K562 (cell line): ENCODE measurements around the gene CHERP. TPM values are rescaled to one million over a fixed set of nuclear protein-coding genes. Genes with fewer than 3 reads are reported as not detected.

Experiments used
- ATAC-seq: fragments of 200-7000 bp; cut with Tn5 transposase; 3 replicates; pipeline ENCODE4 v1.9.1; 2020; ENCODE audit warnings: moderate library complexity
- BruUV-seq: library from RNA; stranded (reverse); fragments of 400-500 nt; replicated peaks from 2 replicates; lab custom pipeline; 2021; lab: Mats Ljungman, UMichigan
- CTCF ChIA-PET: fragments of 300-600 bp; formaldehyde crosslinking; extraction: SDS; loops from one replicate; lab custom pipeline; 2021; ENCODE audit warnings: low intra/inter-chr PET ratio; lab: Yijun Ruan, JAX
- POLR2A ChIA-PET: fragments of 300-600, 350-650 bp; sonication (Branson Sonifier 250); formaldehyde crosslinking; extraction: SDS; loops from one replicate; lab custom pipeline; 2021; ENCODE audit warnings: antibody characterized with exemption, inconsistent platforms; lab: Yijun Ruan, JAX
- DNase-seq, 4 experiments: peaks; one replicate each; pipeline versions ENCODE4 v3.0.0 to v3.0.0-alpha.2; 2011 to 2018; ENCODE audit warnings: low spot score in 3 of 4, mixed read lengths in 3 of 4; ENCODE audit errors: extremely low read depth in 1 of 4
- FAIRE-seq: peaks from 2 replicates; lab custom pipeline; 2011; peaks lifted over from hg19 to GRCh38; lab: Jason Lieb, UNC
- H2AFZ ChIP-seq: 2 replicates; pipeline ENCODE4 v1.6.0; 2011; ENCODE audit warnings: low read depth, low read length, control low read depth, inconsistent platforms
- H3K27ac ChIP-seq: fragments of 200-600 bp; 3 replicates; pipeline ENCODE4 v1.8.0; 2011; ENCODE audit warnings: low read depth, mild to moderate bottlenecking, control low read depth, inconsistent platforms, low read length, moderate library complexity, mixed read lengths; ENCODE audit errors: extremely low read depth
- H3K27me3 ChIP-seq, 2 experiments: fragments of 300-600 bp in 1 of 2; 2 replicates in 1 of 2; 3 replicates in 1 of 2; pipeline versions ENCODE4 v1.6.0 to v1.8.0; 2011; ENCODE audit warnings: inconsistent platforms in 2 of 2, low read length in 2 of 2, mild to moderate bottlenecking in 1 of 2, mixed read lengths in 1 of 2, moderate library complexity in 1 of 2; ENCODE audit not compliant: control insufficient read depth in 2 of 2, insufficient read depth in 2 of 2
- H3K36me3 ChIP-seq: fragments of 300-600 bp; 3 replicates; pipeline ENCODE4 v1.8.0; 2011; ENCODE audit warnings: mild to moderate bottlenecking, low read length, inconsistent platforms; ENCODE audit not compliant: control insufficient read depth, insufficient read depth
- H3K4me1 ChIP-seq, 2 experiments: fragments of 200-600 bp in 1 of 2; replicated peaks in 1 of 2; 2 replicates in 1 of 2; 3 replicates in 1 of 2; pipeline versions ENCODE4 v1.5.1 to v1.8.0; 2011; ENCODE audit warnings: inconsistent platforms in 2 of 2, low read length in 2 of 2, mild to moderate bottlenecking in 1 of 2, mixed read lengths in 1 of 2, moderate library complexity in 1 of 2; ENCODE audit not compliant: control insufficient read depth in 2 of 2, insufficient read depth in 2 of 2
- H3K4me2 ChIP-seq: 2 replicates; pipeline ENCODE4 v1.6.1; 2011; ENCODE audit warnings: low read length, control low read depth, inconsistent platforms, mixed read lengths; ENCODE audit not compliant: insufficient read depth
- H3K4me3 ChIP-seq: fragments of 200-600 bp; sonication (generic), shearing (Covaris generic); 2 replicates; pipeline ENCODE4 v1.5.1; 2016; ENCODE audit warnings: control low read depth, inconsistent platforms
- H3K79me2 ChIP-seq: fragments of 200-600 bp; 3 replicates; pipeline ENCODE4 v1.8.0; 2011; ENCODE audit warnings: low read length, inconsistent platforms; ENCODE audit not compliant: control insufficient read depth, insufficient read depth
- H3K9ac ChIP-seq, 2 experiments: 2 replicates each; pipeline versions ENCODE4 v1.6.0 to v1.6.1; 2011; ENCODE audit warnings: low read depth in 2 of 2, low read length in 2 of 2, control low read depth in 1 of 2, inconsistent platforms in 1 of 2, mild to moderate bottlenecking in 1 of 2, mixed read lengths in 1 of 2; ENCODE audit not compliant: insufficient read depth in 1 of 2
- H3K9me1 ChIP-seq: one replicate; pipeline ENCODE4 v1.6.0; 2011; ENCODE audit warnings: inconsistent platforms, mild to moderate bottlenecking, low read length, moderate library complexity; ENCODE audit not compliant: control insufficient read depth, insufficient read depth
- H3K9me3 ChIP-seq: replicated peaks from 2 replicates; pipeline ENCODE4 v1.5.1; 2011; ENCODE audit warnings: low read depth, low read length, inconsistent platforms; ENCODE audit not compliant: control insufficient read depth, insufficient read depth
- H4K20me1 ChIP-seq: replicated peaks from 2 replicates; pipeline ENCODE4 v1.6.1; 2011; ENCODE audit warnings: low read length, inconsistent platforms, mixed read lengths; ENCODE audit not compliant: control insufficient read depth, insufficient read depth
- CHD1 ChIP-seq: fragments of 200-600 bp; sonication (generic); IDR thresholded peaks from one replicate; pipeline ENCODE4 v1.6.1; 2012; ENCODE audit warnings: mild to moderate bottlenecking, moderate library complexity, low read length, inconsistent platforms
- CHD2 ChIP-seq: IDR thresholded peaks from 2 replicates; pipeline ENCODE4 v1.6.1; 2011; ENCODE audit warnings: low read depth, low read length
- FOXM1 ChIP-seq, 2 experiments: fragments of 450-650 bp in 1 of 2; sonication (generic) in 1 of 2; formaldehyde crosslinking in 1 of 2; IDR thresholded peaks; 2 replicates each; pipeline versions ENCODE4 v1.6.1 to v1.9.0; 2017 to 2022; ENCODE audit warnings: low read depth in 2 of 2, mild to moderate bottlenecking in 2 of 2, missing genetic modification reagents in 1 of 2, moderate library complexity in 1 of 2
- SPI1 ChIP-seq: IDR thresholded peaks from 2 replicates; pipeline ENCODE4 v1.6.1; 2011; ENCODE audit warnings: low read depth, low read length, control low read depth, borderline replicate concordance
- ZNF311 ChIP-seq: fragments of 250-450 bp; sonication (Bioruptor Pico); IDR thresholded peaks from 2 replicates; pipeline ENCODE4 v1.4.0; 2020; ENCODE audit warnings: mild to moderate bottlenecking, moderate library complexity
- WGBS: fragments of 100-300 bp; shearing (Covaris generic); methylation state at CpG from one replicate; pipeline ENCODE4 v1.1.6; 2016; ENCODE audit warnings: low coverage, mixed read lengths; ENCODE audit not compliant: insufficient coverage; ENCODE audit errors: missing lambda C conversion rate; 5-methylcytosine and 5-hydroxymethylcytosine counted together
- in situ Hi-C: fragments of 300-500 bp; cut with MboI; formaldehyde crosslinking; loops from 4 replicates; pipeline ENCODE4 v1.15.0; 2018; ENCODE audit warnings: inconsistent platforms, mixed read lengths
- intact Hi-C: fragments of 100-400 bp; cut with micrococcal nuclease; formaldehyde crosslinking; loops from 2 replicates; pipeline ENCODE4 v1.14.2; 2022
- polyA plus RNA-seq, 8 experiments: library from polyadenylated mRNA; depleted of rRNA in 4 of 8; stranded (reverse) in 5 of 8; unstranded in 3 of 8; fragments of >200 nt; fragmentation: Nextera tagmentation in 2 of 8; fragmentation: Illumina TruSeq in 1 of 8; extraction: Ambion mirVana in 2 of 8; extraction: Trizol in 1 of 8; gene quantifications; 2 replicates each; pipeline versions ENCODE4 v1.2.1 to v1.2.3, GENCODE V29; 2011 to 2014; ENCODE audit warnings: inconsistent platforms in 1 of 8, missing spikeins in 1 of 8
- total RNA-seq, 7 experiments: library from RNA; depleted of rRNA in 6 of 7; stranded (reverse); fragments of >200 nt in 6 of 7; fragmentation: Illumina TruSeq in 2 of 7; extraction: Trizol in 2 of 7; gene quantifications; 2 replicates each; pipeline versions ENCODE4 v1.2.1 to v1.2.3, GENCODE V29; 2011 to 2021; ENCODE audit warnings: low replicate concordance in 1 of 7
- TF ChIP-seq, protein P1 (sequence below): conservative IDR thresholded peaks from 2 replicates; pipeline ENCODE4 v1.6.1; 2011; ENCODE audit warnings: low read depth, mild to moderate bottlenecking, low read length; ENCODE audit not compliant: control insufficient read depth

Gene CHERP
- total and polyA plus RNA-seq, 9 of the 15 experiments (the other 6 are each of a cell fraction or from before 2014, with no cell fraction given), result 0.60 to 85.1 (median 7.8) TPM

GRCh38 chr19:16541526-16542044 is 652 bp downstream of the CHERP start:
- no peaks in the 10 kb centered on the region; a peak in 1 of 5 replicates for H3K27me3 ChIP-seq
- POLR2A ChIA-PET, result interaction anchor here (0.7 to 1.2 kb wide), 3 partner anchors 14 to 87 kb away, joined by 3 to 4 read pairs (median 3); partner anchors contain the start of gene MED26
- H3K36me3 ChIP-seq, result peaks cover 48% of the 10 kb centered on the region
- intact Hi-C loops, result loop anchor here (10.0 kb wide), 1 partner anchor 83 kb away; the partner anchor contains the start of gene MED26
- 0 out of 2 replicates have a peak overlapping the region, but pooled peaks have one; percentile 63 for H2AFZ ChIP-seq
- no peak for ATAC-seq
- peaks cover 6% of the 10 kb centered on the region for H3K9me1 ChIP-seq
- peak; percentile 62; the same call in 1 of the 2 replicates for TF ChIP-seq SPI1
- TF ChIP-seq CHD2, result no peak
- TF ChIP-seq CHD1, result peak; percentile 83
- TF ChIP-seq, protein P1, sequence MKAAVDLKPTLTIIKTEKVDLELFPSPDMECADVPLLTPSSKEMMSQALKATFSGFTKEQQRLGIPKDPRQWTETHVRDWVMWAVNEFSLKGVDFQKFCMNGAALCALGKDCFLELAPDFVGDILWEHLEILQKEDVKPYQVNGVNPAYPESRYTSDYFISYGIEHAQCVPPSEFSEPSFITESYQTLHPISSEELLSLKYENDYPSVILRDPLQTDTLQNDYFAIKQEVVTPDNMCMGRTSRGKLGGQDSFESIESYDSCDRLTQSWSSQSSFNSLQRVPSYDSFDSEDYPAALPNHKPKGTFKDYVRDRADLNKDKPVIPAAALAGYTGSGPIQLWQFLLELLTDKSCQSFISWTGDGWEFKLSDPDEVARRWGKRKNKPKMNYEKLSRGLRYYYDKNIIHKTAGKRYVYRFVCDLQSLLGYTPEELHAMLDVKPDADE, result 0 out of 2 replicates have a peak, but pooled peaks have one; percentile 6
- no peak for TF ChIP-seq FOXM1 (IDR thresholded peaks at IDR 0.05; ENCODE audit: low read depth)
- TF ChIP-seq FOXM1 (CRISPR knock-in tag; IDR thresholded peaks at IDR 0.05; ENCODE audit: low read depth), result 0 out of 2 replicates have a peak, but pooled peaks have one; percentile 23
- TF ChIP-seq ZNF311 (CRISPR knock-in tag), result no peak
- TF ChIP-seq, all 486 proteins: peak for 4
- CTCF ChIA-PET, result no interaction called here
- no TSS peak for BruUV-seq
- Histone ChIP-seq H3K4me2 (peak overlapping the region; percentile 86), H3K79me2 (peaks cover 77% of the 10 kb centered on the region), H3K4me3 (peak overlapping the region; percentile 91), H3K27ac (peak overlapping the region; percentile 79), H3K4me1 (peaks cover 5 to 10% of the 10 kb centered on the region in 2 experiments; a peak in 4 of 5 replicates), H4K20me1 (peaks cover 25% of the 10 kb centered on the region), H3K9me3 (no peaks in the 10 kb centered on the region; the same call in 1 of the 2 replicates), H3K9ac (peak overlapping the region; percentile 90 to 97)
- peak in 3 of 4 experiments; percentile 14 to 17 (median 14) for DNase-seq
- FAIRE-seq, result no peak
- 0% methylated on average over 27 of the region's 29 CpGs for WGBS
- in situ Hi-C loops, result no loop called here
